ENCODE measurements around the gene AKAP17A.
"Not testable (repeated sequence)": the region's sequence is repeated elsewhere in the genome, so short reads cannot be mapped to it uniquely, and the experiment has no call there.

Gene AKAP17A

DNA sequence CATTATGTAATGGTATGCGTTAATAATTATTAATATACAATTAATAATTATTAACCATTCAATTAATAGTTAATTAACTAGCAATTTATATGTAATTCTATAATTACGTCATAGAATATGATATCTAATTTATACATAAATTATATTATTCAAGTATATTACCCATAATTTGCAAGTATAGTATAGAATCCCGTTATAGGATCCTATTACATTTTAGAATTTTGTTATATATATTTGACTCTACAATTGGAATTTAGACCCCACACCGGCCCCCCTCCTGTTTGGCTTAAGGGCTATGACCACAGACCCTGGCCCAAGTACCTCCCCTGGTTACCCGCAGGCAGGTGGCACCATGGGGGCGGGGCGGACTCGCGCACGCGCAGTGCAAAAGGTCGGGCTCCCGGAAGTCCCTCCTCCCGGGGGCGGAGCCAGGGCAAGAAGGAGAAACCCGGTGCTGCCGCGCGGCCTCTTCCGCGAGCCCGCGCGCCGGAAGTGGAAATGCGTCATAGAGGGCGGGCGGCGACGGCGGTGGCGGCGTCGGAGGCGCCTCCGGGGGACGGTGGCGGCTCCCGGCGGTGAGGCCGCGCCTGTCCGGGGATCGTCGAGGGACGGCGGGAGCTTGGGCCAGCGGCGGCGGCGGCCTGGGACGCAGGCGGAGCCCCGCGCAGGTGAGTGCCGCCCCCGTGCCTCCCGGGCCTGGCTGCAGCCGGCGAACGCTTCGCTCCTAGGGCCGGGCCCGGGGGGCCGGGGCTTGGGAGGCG lies at the start of gene AKAP17A:
AKAP17A (plus strand) TSS at position 503 of the 761 bp plus-strand sequence. CDS start 1,859 bp downstream, outside the sequence.
- DNase-seq = peak; percentile 98

GRCh38 chrX:1542994-1543725 lies 48.2 kb upstream of the AKAP17A start:
- no peak for DNase-seq

DNA sequence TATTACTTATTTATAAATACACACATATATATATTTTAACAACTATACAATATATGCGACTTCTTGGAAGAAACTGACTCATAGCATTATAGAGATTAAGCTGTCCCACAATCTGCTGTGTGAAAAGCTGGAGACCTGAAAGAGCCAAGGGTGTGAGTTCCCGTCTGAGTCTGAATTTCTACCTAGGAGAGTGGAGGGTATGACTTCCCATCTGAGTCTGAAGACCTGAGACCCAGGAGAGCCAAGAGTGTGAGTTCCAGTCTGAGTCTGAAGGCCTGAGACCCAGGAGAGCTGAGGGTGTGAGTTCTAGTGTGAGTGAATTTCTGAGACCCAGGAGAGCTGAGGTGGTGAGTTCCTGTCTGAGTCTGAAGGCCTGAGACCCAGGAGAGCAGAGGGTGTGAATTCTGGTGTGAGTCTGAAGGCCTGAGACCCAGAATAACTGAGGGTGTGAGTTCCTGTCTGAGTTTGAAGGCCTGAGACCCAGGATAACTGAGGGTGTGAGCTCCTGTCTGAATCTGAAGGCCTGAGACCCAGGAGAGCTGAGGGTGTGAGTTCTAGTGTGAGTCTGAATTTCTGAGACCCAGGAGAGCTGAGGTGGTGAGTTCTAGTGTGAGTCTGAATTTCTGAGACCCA lies 45.5 kb upstream of the AKAP17A start:
- no peak for DNase-seq

- no peak for DNase-seq
Observed at GRCh38 chrX:1546691-1547251, 44.6 kb upstream of the AKAP17A start.

- no peak for DNase-seq
Observed at GRCh38 chrX:1551959-1552546, 39.4 kb upstream of the AKAP17A start.

GRCh38 chrX:1554469-1555210 lies 36.8 kb upstream of the AKAP17A start:
- peak; percentile 36 for DNase-seq

DNA sequence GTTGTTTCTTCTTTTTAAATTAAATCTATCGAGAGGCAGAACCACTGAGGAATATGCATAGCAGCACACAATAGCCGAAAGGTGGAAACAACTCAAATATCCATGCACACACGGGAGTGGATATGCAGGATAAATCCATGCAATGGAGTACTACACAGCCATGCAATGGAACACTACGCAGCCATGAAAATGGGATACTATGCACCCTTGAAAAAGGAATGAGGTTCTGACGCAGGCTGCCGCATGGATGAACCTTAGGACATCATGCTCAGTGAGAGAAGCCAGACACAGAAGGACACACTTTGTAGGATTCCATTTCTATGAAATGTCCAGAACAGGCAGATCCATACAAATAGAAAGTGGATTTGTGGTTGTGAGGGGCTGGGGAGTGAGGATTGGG lies 36.0 kb upstream of the AKAP17A start:
- DNase-seq = peak; percentile 10

DNA sequence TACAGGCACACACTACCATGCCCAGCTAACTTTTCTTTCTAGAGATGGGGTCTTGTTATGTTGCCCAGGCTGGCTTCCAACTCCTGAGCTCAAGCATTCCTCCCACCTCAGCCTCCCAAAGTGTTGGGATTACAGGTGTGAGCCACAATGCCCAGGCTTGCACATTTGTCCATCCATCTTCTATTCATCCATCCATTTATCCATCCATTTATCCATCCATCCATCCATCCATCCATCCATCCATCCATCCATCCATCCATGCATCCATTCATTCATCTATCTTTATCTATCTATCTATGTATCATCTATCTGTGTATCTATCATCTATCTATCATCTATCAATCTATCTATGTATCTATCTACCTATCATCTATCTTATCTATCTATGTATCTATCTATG lies 34.0 kb upstream of the AKAP17A start:
- not testable (repeated sequence) for DNase-seq

DNA sequence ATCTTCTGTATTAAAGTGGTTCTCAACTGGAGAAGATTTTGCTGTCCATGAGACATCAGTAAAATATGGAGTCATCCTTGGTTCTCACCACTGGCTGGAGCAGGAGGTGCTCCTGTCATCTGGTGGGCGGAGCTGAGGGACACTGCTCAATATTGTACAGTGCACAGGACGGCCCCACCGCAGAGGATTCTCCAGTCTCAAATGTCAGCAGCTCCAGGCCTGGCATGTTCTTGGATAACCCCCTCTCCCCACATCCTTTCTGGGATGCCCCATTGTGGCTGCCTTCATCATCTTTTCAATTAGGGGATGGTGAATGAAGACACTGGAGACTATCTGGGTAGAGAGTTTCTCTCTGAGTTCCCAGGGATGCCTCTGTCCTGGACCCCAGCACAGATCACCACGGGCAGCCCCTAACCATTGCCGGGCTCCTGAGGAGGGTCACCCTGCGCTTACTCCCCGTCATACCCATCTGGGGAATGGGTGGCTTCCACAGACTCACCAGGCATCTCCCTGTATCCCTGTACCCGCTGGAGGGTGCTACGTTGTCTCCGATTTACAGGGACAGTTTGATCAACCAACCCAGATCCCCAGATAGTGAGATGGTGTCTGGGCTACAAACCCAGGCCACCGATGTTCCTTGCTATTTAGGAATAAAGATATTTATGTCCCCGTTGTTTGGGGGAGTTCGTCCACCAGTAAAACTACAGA lies 32.5 kb upstream of the AKAP17A start:
- peak; percentile 24 for DNase-seq

- DNase-seq = no peak
Observed at GRCh38 chrX:1561164-1561563, 30.2 kb upstream of the AKAP17A start.

- DNase-seq = not testable (repeated sequence)
Observed at GRCh38 chrX:1564077-1564476, 27.3 kb upstream of the AKAP17A start.

DNA sequence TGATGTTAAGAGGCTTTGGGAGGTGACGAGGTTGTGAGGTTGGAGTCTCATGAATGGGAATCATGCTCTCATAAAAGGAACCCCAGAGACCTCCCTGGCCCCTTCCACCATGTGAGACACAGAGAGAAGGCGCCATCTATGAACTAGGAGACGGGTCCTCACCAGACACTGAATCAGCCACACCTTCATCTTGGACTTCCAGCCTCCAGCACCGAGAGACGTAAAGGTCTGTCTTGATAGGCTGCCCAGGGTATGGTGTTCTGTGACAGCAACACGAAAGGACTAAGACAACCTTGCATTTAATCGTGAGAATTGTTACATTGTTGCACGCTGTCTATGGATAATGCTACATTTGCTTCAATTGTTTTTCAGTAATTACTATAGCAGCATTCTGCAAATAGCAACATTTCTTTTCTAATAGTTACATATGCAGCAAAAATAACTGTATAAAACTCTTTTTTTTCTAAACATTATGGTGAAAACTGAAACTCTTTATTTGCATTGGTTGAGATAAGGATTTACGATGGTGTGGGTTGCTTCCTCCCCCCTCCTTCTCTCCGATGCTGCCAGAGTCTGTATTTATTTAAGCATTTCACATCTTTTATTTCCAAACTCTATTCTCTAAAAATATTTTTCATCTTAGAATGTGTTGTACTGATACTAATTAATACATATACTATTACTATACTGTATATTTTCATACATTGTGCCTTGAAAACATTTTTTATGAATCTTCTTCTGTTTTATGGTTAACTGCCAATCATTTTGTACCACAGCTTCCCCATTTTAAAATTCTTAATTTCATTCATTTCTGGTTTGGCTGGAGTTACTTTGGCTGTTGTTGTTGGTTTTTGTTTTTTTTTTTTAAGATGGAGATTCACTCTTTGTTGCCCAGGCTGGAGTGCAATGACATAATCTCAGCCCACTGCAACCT lies 26.4 kb upstream of the AKAP17A start:
- peak; percentile 42 for DNase-seq

GRCh38 chrX:1574181-1574580 lies 17.2 kb upstream of the AKAP17A start:
- DNase-seq = not testable (repeated sequence)

DNA sequence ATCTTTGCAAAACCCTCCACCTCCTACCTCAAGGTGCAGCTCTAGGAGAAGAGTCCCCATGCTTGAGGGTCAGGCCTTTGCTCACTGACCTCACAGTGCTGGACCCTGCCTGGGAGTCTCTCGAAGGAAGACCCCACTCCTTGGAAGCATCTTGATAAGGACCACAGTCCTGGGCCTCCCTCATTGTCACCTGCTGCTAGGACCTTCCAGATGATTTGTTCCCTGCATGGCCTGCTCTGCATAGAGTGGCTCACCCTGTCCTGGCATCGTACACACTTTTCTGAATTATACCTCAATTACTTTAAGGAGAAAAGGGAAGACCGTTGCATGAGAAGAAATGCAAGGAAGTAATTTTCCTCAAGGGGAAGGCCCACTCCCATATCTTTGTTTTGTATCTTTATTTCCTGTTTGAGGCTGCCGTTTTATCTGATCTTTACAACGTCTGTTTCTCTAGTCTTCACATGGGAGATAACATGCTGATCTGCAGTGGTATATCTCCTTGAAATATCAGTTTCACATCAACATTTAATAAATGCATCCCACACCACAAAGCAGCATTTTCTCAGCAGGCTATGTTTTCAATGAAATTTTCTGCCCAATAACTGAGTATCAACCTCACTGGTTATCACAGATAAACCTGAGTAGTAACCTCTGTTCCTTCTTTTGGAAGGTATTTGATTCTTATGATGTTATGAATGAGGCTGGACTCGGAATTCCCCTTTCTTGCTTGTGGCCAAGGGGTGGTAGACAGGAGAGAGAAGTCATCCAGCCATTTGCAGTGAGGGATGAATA lies 15.0 kb upstream of the AKAP17A start:
- DNase-seq = peak; percentile 31

GRCh38 chrX:1577845-1578244 lies 13.6 kb upstream of the AKAP17A start:
- DNase-seq = no peak

GRCh38 chrX:1578511-1579173 lies 12.8 kb upstream of the AKAP17A start:
- no peak for DNase-seq

GRCh38 chrX:1581132-1581531 lies 10.3 kb upstream of the AKAP17A start:
- DNase-seq = peak; percentile 57

DNA sequence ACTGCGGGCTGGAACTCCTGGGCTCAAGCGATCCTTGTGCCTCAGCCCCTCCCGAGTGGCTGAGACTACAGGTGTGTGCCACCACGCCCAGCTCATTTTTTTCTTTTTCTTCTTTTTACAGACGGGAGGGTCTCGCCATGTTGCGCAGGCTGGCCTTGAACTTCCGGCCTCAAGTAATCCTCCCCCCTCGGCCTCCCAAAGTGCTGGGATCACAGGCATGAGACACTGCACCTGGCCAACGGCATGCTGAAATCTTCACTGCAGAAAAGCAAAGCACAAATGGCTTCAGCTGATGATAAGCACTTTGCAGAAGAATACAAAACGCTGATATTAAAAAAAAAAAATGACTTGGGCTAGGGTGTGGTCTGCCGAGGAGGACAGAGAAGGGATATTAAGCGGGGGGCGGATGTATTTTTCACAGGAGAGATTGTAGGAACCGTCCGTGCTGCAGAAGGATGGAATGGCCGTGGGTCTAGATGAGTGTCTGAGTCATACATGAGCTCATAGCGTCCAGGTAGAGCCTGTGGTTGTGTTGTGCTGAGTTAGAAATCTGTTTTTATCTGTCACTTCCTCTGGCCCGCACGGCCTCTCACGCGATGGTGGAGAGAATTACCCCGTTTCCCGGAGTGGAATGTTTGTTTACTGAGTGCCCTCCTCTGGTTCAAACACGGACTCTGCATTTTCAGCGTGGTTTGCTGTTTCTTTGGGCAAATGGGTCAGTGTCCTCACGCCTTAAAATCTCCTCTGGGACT lies 8.5 kb upstream of the AKAP17A start:
- peak; percentile 55 for DNase-seq

All from islet precursor cell (in vitro differentiated cells).